Brain microvascular endothelial cell (primary cell): ENCODE data around the gene YIF1A.

Experiments
- DNase-seq: peaks from one replicate; pipeline ENCODE4 v3.0.0-alpha.2; 2020
- H3K27ac ChIP-seq: fragments of 250-450 bp; sonication (Bioruptor Pico); 2 replicates; pipeline ENCODE4 v1.5.1; 2020; ENCODE audit warnings: mild to moderate bottlenecking, moderate library complexity
- H3K27me3 ChIP-seq: fragments of 250-450 bp; sonication (Bioruptor Pico); replicated peaks from 2 replicates; pipeline ENCODE4 v1.5.1; 2020; ENCODE audit warnings: mild to moderate bottlenecking
- H3K36me3 ChIP-seq: fragments of 250-450 bp; sonication (Bioruptor Pico); replicated peaks from 2 replicates; pipeline ENCODE4 v1.5.1; 2020; ENCODE audit warnings: mild to moderate bottlenecking
- H3K4me3 ChIP-seq: 2 replicates; pipeline ENCODE4 v1.5.1; 2011; ENCODE audit warnings: low read depth, mild to moderate bottlenecking, control low read depth, low read length, moderate library complexity
- CTCF ChIP-seq: IDR thresholded peaks from 2 replicates; pipeline ENCODE4 v1.5.1; 2011; ENCODE audit warnings: low read depth, mild to moderate bottlenecking, moderate library complexity, low read length, control low read depth, inconsistent platforms; ENCODE audit errors: missing control alignments
- in situ Hi-C: cut with HindIII; loops from 2 replicates; pipeline ENCODE4 v1.10.0; 2017; ENCODE audit warnings: low sequenced_read_pairs, low pct_ligation_motif_present

YIF1A gene

GRCh38 chr11:66315921-66316811, 27.2 kb upstream of the YIF1A start:
- no peak for TF ChIP-seq CTCF
- H3K36me3 ChIP-seq, result no peaks in the 10 kb centered on the region
- H3K27me3 ChIP-seq, result no peaks in the 10 kb centered on the region
- in situ Hi-C loops, result no loop called here
- peak overlapping the region; percentile 88 for H3K27ac ChIP-seq
- DNase-seq, result no peak
- peak overlapping the region; percentile 54 for H3K4me3 ChIP-seq

GRCh38 chr11:66315498-66315885, 26.5 kb upstream of the YIF1A start:
- no peak for TF ChIP-seq CTCF
- Histone ChIP-seq H3K27ac (peak overlapping the region; percentile 88), H3K36me3 (no peaks in the 10 kb centered on the region), H3K27me3 (no peaks in the 10 kb centered on the region), H3K4me3 (peak overlapping the region; percentile 54)
- DNase-seq, result no peak
- in situ Hi-C loops, result no loop called here

DNA sequence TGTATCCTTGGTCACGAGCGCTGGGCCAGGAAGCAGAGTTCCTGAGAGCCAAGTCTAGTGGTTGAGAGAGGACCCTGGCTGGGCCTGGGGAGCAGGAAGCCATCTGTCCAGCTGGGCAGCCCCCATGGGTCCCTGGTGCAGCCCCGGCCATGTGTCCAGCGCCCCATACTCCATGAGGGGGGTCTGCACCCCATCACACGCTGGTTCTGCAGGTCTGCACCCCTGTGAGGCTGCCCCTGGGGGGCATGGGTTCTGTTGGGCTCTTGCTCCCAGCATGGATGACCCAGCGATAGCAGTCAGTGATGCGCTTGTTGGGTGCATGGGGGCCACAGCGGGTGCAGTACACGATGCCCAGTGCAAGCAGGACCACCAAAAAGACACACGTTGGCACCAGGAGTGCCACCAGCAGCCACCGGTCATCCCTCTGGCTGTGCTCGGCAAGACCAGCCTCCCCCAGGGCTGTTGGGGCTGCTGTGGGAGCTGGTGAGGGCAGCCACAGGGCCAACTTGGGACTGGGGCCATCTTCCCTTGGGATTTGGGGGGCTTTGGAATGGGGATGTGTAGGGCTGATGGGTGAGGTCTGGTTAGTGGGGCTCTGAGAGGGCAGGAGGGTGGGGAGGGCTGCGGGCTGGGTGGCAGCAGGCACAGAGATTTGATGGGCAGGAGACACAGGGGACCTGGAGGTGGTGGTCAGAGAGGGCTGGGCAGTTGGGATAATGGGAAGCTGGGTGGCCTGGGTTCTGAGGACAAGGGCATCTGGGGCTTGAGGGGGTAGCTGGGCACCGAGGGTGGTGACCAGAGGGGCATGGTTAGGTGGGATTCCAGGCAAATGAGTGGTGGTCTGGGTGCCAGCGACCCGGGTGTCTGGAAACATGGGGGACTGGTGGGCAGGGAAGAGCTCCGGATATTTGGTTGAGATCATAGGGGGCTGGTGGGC, 25.9 kb upstream of the YIF1A start:
- Histone ChIP-seq H3K27me3 (no peaks in the 10 kb centered on the region), H3K4me3 (peak overlapping the region; percentile 54), H3K36me3 (no peaks in the 10 kb centered on the region), H3K27ac (peak overlapping the region; percentile 97)
- no peak for TF ChIP-seq CTCF
- in situ Hi-C loops, result no loop called here
- DNase-seq, result no peak

GRCh38 chr11:66314186-66314501, 25.2 kb upstream of the YIF1A start:
- Histone ChIP-seq H3K36me3 (no peaks in the 10 kb centered on the region), H3K27ac (peak overlapping the region; percentile 97), H3K4me3 (peak overlapping the region; percentile 54), H3K27me3 (no peaks in the 10 kb centered on the region)
- no peak for DNase-seq
- in situ Hi-C loops, result no loop called here
- no peak for TF ChIP-seq CTCF

DNA sequence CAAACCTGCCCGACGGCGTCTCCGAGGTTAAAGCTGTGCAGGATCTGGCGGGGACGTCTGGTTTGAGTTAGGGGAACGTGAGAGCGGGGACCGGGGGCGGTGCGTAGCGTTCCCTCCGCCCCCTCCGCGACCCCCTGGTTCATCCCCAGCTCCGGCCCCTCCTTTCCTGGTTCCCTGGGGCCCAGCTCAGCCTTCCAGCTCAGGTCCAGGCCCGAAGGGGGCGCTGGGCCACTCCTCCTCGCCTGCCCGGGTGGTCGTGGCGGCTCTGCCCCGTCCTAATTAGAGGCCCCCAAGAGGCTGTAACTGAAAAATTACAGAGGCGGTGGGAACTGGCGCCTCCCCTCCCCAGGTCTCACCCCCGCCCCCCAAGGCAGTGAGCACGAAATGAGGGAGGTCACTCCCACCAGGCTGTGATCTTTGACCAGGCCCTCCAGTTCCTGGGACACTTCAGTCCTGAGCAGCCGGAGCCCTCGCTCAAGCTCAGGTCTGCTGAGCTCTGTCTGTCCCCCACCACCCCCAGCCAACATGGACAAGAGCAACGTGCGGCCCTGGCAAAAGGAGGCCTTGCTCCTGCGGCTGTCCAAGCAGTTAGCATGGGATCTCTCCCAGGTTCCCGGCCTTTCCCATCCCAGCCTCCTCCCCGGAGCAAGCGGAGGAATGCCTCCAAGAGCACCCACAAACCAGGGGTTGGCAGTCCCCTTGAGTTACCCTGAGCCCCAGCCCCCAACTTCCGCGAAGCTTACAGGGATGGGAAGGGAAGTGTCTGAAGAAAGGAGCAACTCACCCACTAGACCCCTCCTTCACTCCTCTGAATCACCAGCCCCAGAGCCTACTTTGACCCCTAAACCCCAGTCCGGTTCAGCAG, 24.6 kb upstream of the YIF1A start:
- in situ Hi-C loops, result no loop called here
- Histone ChIP-seq H3K27me3 (no peaks in the 10 kb centered on the region), H3K27ac (peak overlapping the region; percentile 97)

More for the DNA sequence above, 24.6 kb upstream of the YIF1A start:
- no peak for DNase-seq
- H3K36me3 ChIP-seq, result no peaks in the 10 kb centered on the region
- peak overlapping the region; percentile 54 for H3K4me3 ChIP-seq
- peak; percentile 58 for TF ChIP-seq CTCF
